HG03460 (cell line): ENCODE data around the gene TBC1D5.
"Not testable (repeated sequence)": the region's sequence is repeated elsewhere in the genome, so short reads cannot be mapped to it uniquely, and the experiment has no call there.

ENCODE experiments used
- ATAC-seq: cut with Tn5 transposase; IDR thresholded peaks from one replicate; pipeline ENCODE4 v1.9.1; 2021; ENCODE audit not compliant: unreplicated experiment

TBC1D5 gene

DNA sequence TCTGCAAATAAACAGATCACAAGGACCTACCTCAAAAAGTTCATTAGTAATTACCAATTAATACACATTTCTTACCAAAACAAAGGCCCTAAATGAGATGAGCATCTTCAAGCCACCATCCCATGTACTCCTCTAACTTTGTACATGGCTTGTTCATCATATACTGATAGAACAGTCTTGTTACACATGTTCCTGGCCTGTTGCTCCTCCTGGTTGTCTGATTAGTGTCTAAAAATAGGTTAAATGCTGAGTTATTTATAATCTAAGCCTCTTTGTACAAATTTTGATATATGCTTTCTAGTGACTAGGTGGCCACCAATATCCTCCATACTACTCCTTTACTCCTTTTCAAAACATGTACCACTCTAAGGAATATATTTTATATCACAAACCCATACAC is 25.0 kb downstream of the TBC1D5 start:
- no peak for ATAC-seq

DNA sequence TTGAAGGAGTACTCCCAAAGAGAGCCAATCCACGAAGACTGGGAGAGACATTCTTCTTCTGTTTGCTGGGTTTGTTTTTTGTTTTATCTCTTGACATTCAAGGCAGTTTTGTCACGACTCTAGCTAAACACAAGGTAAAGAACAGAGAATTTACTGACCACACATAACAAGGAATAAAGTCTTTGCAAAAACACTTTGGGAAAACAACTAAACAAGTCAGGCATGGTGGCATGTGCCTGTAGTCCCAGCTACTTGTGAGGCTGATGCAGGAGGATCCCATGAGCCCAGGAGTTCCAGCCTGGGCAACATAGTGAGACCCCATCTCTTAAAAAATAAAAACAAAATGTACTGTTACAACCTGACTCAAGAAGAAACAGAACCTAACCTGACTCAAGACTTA is 28.0 kb downstream of the TBC1D5 start:
- no peak for ATAC-seq

GRCh38 chr3:17709236-17709810 is 33.1 kb downstream of the TBC1D5 start:
- no peak for ATAC-seq

GRCh38 chr3:17707813-17708543 is 34.5 kb downstream of the TBC1D5 start:
- ATAC-seq: no peak

DNA sequence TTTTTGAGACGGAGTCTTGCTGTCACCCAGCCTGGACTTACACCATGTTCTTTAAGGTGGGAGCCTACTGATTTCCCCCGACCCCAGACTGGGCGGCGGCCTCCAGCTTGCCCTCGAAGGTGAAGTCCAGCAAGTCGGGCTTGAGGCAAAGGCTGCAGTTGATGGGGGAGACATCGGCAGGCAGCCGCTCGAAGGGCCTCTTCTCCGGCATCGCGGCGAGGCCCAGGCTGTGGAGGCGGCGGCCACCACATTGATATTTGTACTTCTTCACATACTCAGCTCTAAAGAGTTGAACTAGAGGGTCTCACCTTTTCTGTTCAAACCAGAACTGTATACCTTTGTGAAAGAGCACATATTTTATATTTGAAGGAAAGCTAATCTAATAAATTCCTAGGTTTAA is 36.4 kb downstream of the TBC1D5 start:
- not testable (repeated sequence) for ATAC-seq

DNA sequence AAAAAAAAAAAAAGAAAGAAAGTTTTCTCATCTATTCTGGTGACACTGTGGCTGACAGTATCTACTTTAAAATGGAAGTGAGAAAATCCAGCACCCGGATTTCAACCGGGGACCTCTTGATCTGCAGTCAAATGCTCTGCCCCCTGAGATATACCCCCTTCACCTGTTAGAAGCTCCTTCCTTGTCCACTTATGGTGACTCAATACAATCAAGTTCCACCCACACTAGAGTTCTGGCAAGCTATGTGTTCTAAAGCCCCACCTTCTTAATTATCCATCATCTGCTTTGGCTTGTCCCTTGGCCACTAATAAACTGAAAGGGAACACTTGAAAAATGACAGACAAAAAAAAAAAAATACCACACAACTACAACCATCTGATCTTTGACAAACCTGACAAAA is 42.6 kb downstream of the TBC1D5 start:
- ATAC-seq: not testable (repeated sequence)

DNA sequence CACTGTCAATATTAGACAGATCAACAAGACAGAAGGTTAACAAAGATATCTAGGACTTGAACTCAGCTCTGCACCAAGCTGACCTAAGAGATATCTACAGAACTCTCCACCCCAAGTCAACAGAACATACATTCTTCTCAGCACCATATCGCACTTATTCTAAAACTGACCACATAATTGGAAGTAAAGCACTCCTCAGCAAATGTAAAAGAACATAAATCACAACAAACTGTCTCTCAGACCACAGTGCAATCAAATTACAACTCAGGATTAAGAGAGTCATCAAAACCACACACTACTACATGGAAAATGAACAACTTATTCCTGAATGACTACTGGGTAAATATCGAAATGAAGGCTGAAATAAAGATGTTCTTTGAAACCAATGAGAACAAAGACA is 46.8 kb downstream of the TBC1D5 start:
- not testable (repeated sequence) for ATAC-seq

DNA sequence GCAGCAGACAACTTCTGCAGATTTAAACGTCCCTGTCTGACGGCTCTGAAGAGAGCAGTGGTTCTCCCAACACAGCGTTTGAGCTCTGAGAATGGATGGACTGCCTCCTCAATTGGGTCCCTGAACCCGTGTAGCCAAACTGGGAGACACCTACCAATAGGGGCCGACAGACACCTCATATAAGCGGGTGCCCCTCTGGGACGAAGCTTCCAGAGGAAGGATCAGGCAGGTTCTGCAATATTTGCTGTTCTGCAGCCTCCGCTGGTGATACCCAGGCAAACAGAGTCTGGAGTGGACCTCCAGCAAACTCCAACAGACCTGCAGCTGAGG is 48.8 kb downstream of the TBC1D5 start:
- not testable (repeated sequence) for ATAC-seq

- ATAC-seq: not testable (repeated sequence)
Measured at GRCh38 chr3:17692846-17693669, 49.4 kb downstream of the TBC1D5 start.

- ATAC-seq: no peak
Measured at GRCh38 chr3:17687566-17687965, 54.9 kb downstream of the TBC1D5 start.

DNA sequence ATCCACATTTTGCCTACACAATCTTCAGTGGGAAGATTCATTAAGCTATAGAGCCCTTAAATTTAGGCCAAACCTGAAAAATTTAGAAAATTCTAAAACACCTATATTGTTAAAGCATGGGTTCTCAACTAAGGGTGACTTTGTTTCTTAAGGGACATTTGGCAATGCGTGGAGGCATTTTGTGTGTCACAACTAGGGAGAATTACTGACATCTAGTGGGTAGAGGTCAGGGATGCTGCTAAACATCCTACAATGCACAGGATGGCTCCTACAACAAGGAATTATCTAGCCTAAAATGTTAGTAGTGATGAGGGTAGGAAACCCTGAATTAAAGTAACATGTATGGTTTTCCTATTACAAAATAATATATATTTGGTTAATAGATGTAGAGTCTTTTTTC is 55.8 kb downstream of the TBC1D5 start:
- no peak for ATAC-seq

GRCh38 chr3:17683542-17684207 is 58.8 kb downstream of the TBC1D5 start:
- ATAC-seq: no peak

DNA sequence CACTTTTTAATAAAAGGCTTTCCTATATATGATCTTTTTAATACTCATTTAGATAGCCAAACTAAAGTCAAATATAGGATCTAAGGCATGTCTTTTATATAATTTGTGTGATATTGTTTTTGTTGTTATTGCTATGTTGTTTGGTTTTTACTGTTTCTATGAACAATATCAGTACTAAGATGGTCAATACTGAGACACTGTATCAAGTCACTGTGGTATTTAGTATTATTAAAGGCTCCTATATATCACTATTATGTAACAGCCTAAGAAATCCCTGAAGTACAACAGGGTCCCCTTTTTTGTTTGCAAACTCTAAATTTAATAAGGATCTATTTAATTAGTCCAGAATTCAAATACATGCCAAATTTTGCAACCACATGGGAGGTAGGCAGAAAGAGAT is 61.9 kb downstream of the TBC1D5 start:
- no peak for ATAC-seq

- peak; percentile 69 for ATAC-seq
Measured at GRCh38 chr3:17678116-17678741, 64.2 kb downstream of the TBC1D5 start.

GRCh38 chr3:17674082-17674686 is 68.2 kb downstream of the TBC1D5 start:
- no peak for ATAC-seq

DNA sequence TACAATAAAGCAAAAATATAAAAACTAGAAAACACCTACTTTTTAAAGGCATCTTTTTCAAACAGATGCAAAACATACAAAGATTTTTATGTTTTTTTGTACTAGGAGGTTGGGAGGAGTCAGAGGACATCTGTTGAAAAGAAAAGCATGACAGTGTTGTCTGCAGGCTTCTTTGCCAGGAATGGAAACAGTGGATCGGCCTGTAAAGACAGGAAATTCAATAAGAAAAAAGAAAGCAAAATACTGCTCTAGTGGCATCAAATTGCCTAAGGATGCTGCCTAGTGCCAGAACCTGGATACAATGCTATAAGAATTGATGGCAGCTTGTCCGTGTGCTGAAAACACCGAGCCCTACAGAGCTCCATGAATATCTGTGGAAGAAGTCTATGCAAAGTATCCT is 69.9 kb downstream of the TBC1D5 start:
- no peak for ATAC-seq

DNA sequence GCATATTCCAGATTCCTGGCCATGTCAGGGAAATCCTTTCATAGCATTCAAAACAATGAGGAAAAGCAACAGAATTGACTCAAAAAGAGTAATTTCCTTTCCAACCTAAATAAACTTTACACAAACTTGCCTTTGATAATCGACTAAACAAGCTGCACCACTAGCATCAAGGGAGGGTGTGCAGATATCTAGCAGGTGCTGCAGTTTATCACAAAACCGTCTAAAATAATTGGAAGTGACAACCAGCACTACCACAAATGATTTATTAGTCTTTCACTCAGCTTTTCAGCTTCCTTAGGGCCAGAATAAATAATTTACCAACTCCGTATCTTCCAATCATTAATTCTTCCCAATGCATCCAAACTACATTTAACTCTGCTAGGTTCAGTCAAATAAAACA is 71.7 kb downstream of the TBC1D5 start:
- no peak for ATAC-seq

DNA sequence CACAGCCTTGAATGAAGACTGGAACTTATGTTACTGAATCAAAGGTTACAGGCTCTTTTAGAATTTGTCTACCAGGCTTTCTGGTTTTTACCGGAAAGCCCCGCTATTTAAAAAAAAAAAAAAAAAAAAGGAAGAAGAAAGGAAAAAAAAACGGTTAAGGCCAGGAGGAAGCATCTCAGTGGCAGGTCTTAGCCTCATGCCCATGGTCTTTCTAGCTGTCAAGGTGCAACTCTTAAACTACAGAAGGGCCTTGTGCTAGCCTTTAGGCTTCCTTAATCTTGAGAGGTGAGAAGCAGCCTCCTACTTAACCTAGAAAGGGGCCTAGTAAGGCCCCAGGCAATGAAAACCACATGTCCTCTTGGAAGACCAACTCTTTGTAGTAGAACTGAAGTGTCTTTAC is 77.5 kb downstream of the TBC1D5 start:
- peak; percentile 78 for ATAC-seq

GRCh38 chr3:17656264-17656663 is 86.2 kb downstream of the TBC1D5 start:
- ATAC-seq: no peak

DNA sequence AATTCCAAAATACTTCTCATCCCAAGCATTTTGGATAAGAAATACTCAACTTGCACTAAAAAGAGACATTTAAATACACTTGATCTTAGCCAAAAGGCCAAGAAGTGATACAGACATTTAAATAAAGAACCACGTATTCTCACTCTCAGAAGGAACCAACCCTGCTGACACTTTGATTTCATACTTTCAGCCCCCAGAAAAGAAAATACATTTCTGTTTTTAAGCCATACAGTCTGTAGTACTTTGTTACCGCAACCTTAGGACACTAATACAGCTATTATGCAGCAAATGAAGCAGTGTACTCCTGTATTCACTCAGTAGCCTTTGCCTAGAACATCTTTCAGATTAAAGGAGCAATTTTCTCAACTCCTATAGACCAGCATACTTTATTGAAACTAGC is 86.7 kb downstream of the TBC1D5 start:
- ATAC-seq: peak; percentile 66

- not testable (repeated sequence) for ATAC-seq
Measured at GRCh38 chr3:17649748-17650147, 92.7 kb downstream of the TBC1D5 start.
